ENCODE data around the gene POLR2B.

Gene POLR2B

DNA sequence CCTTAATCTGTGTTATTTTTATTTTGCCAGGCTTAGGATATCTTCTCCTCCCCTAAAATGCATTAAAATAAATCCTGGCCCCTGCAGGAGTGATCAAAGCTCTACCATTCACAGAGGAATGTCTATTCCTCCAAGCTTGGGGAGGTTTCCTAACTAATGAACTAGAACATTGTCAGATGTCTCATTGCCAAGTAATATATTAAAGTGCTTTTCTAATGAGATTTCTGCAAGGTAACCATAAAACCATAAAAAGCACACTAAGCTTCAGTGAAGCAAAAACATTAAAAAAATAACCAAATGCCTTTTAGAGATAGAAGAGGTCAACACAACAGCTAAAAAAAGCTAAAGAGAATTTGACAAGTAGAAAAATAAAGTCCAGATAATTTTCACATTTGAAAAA, 96.7 kb downstream of the POLR2B start:
- DNase-seq (ENCODE audit: low read depth): no peak
- no peak overlapping the region for H3K4me3 ChIP-seq (ENCODE audit: low read depth, low read length)
- TF ChIP-seq CTCF (IDR thresholded peaks at IDR 0.05; ENCODE audit: control insufficient read depth, extremely low read depth, insufficient read depth): no peak

GRCh38 chr4:57076646-57077045, 98.0 kb downstream of the POLR2B start:
- TF ChIP-seq CTCF (IDR thresholded peaks at IDR 0.05; ENCODE audit: control insufficient read depth, extremely low read depth, insufficient read depth): no peak

DNA sequence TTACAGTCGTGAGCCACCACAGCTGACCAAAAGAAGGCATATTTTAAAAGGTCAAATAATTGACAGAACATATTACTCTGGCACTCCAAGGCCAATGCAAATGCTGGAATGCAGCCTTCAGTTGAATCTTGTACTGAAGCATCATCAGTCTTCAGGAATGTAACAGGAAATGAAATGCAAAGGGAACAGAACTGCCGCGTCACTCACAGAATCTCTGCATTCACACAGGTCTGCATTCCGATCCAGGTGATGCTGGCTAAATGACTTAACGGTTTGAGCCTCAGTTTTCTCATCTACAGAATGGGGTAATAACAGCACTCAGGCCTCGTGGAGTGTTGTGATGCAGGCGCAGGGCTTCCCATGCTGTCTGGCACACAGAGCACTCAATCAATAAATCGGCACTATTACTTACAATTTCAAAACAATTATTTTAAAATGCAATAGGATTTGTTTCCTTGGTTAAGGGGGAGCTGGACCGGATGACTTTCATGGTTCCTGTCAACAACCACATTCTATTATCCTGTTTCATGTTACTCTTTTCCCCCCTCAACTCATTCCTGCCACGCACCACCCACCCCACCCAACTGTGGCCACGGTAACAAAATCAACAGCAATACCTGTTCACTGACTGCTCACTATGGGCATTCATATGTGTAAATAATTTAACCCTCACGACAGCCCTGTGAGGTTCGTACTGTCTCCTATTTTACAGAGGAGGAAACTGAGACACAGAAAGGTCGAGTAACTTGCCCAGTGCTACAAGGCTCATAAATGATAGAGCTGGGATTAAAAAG, 99.1 kb downstream of the POLR2B start:
- no peak for DNase-seq (ENCODE audit: low read depth)
- TF ChIP-seq CTCF (IDR thresholded peaks at IDR 0.05; ENCODE audit: control insufficient read depth, extremely low read depth, insufficient read depth): no peak
- H3K4me3 ChIP-seq (ENCODE audit: low read depth, low read length): no peak overlapping the region

More at GRCh38 chr4:57076646-57077045, 98.0 kb downstream of the POLR2B start:
- DNase-seq (ENCODE audit: low read depth): no peak
- H3K4me3 ChIP-seq (ENCODE audit: low read depth, low read length): no peak overlapping the region

GRCh38 chr4:57078685-57079521, 100.2 kb downstream of the POLR2B start:
- TF ChIP-seq CTCF (IDR thresholded peaks at IDR 0.05; ENCODE audit: control insufficient read depth, extremely low read depth, insufficient read depth): no peak
- no peak for DNase-seq (ENCODE audit: low read depth)
- H3K4me3 ChIP-seq (ENCODE audit: low read depth, low read length): no peak overlapping the region

All from LNCaP clone FGC (cell line).